Measurements from ENCODE around the gene PUSL1. TPM values are rescaled to one million over a fixed set of nuclear protein-coding genes. Genes with fewer than 3 reads are reported as not detected.

The PUSL1 gene
- total and polyA plus RNA-seq, 2 donors (not counting 3 experiments of a cell fraction or from before 2014, with no cell fraction given) = 18.8 to 27.3 TPM

DNA sequence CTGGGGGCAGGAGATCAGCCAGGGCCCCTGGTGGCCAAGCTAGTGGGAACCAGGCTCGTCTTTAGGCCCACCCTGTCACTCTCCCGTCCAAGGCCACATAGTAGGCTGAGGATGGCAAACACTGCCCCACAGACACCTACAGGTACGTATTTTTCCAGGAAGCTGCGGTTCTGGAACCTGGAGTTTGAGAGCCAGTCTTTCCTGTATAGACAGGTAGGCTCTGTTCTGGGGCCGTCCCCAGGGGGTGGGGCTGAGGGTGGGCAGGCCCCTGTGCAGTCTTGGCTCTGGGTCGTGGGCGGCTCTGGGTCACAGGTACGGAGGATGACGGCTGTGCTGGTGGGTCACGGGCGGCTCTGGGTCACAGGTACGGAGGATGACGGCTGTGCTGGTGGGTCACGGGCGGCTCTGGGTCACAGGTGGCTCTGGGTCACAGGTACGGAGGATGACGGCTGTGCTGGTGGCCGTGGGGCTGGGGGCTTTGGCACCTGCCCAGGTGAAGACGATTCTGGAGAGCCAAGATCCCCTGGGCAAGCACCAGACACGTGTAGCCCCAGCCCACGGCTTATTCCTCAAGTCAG is 2.2 kb downstream of the PUSL1 start:
- TF ChIP-seq JUN (IDR thresholded peaks at IDR 0.05; ENCODE audit: borderline replicate concordance, insufficient read depth, insufficient read length, low read depth) (no peak), EZH2 (IDR thresholded peaks at IDR 0.05; ENCODE audit: borderline replicate concordance, low read depth, low read length, severe bottlenecking) (no peak), GATA2 (IDR thresholded peaks at IDR 0.05; ENCODE audit: insufficient read depth, insufficient read length, low read depth, low read length) (no peak), POLR2A (IDR thresholded peaks at IDR 0.05; ENCODE audit: low read depth, low read length) (no peak), MYC (IDR thresholded peaks at IDR 0.05; ENCODE audit: low read depth, low read length) (no peak), POLR2AphosphoS5 (IDR thresholded peaks at IDR 0.05; ENCODE audit: insufficient read depth, low read depth, low read length) (no peak), FOS (IDR thresholded peaks at IDR 0.05; ENCODE audit: borderline replicate concordance, insufficient read depth, low read length) (no peak)
- TF ChIP-seq, protein P1, sequence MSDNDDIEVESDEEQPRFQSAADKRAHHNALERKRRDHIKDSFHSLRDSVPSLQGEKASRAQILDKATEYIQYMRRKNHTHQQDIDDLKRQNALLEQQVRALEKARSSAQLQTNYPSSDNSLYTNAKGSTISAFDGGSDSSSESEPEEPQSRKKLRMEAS (IDR thresholded peaks at IDR 0.05; ENCODE audit: insufficient read depth, insufficient read length) = no peak
- TF ChIP-seq, protein P2, sequence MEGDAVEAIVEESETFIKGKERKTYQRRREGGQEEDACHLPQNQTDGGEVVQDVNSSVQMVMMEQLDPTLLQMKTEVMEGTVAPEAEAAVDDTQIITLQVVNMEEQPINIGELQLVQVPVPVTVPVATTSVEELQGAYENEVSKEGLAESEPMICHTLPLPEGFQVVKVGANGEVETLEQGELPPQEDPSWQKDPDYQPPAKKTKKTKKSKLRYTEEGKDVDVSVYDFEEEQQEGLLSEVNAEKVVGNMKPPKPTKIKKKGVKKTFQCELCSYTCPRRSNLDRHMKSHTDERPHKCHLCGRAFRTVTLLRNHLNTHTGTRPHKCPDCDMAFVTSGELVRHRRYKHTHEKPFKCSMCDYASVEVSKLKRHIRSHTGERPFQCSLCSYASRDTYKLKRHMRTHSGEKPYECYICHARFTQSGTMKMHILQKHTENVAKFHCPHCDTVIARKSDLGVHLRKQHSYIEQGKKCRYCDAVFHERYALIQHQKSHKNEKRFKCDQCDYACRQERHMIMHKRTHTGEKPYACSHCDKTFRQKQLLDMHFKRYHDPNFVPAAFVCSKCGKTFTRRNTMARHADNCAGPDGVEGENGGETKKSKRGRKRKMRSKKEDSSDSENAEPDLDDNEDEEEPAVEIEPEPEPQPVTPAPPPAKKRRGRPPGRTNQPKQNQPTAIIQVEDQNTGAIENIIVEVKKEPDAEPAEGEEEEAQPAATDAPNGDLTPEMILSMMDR (IDR thresholded peaks at IDR 0.05; ENCODE audit: extremely low read depth in 1 of 2, insufficient read depth in 1 of 2, low read depth in 1 of 2, low read length in 2 of 2) = no peak
- DNase-seq (ENCODE audit: low read depth, low spot score) (no peak), FAIRE-seq (no peak)
- POLR2A ChIA-PET = no interaction called here
- Histone ChIP-seq H2AFZ (ENCODE audit: low read depth, low read length) (no peak overlapping the region), H3K27ac (ENCODE audit: insufficient read depth, low read depth, low read length) (no peak overlapping the region), H4K20me1 (replicated peaks; ENCODE audit: control insufficient read depth, extremely low read depth, insufficient read depth, low read length) (no peaks in the 10 kb centered on the region), H3K27me3 (ENCODE audit: control insufficient read depth in 2 of 2, insufficient read depth in 2 of 2, low read length in 2 of 2) (no peaks in the 10 kb centered on the region), H3K4me1 (ENCODE audit: control insufficient read depth, extremely low read depth, insufficient read depth, low read length) (peaks cover 13% of the 10 kb centered on the region), H3K9me3 (replicated peaks; ENCODE audit: control insufficient read depth, insufficient read depth, low read length) (no peaks in the 10 kb centered on the region), H3K36me3 (ENCODE audit: control insufficient read depth in 2 of 2, extremely low read depth in 1 of 2, insufficient read depth in 2 of 2, low read length in 2 of 2) (peaks cover 0 to 41% of the 10 kb centered on the region in 2 experiments), H3K4me2 (ENCODE audit: insufficient read depth, low read length) (no peak overlapping the region), H3K9ac (replicated peaks; ENCODE audit: extremely low read depth, insufficient read depth, low read length) (no peak overlapping the region), H3K9me1 (replicated peaks; ENCODE audit: control insufficient read depth, extremely low read depth, insufficient read depth, low read length) (no peaks in the 10 kb centered on the region), H3K79me2 (ENCODE audit: control insufficient read depth, insufficient read depth, low read length) (peaks cover 1% of the 10 kb centered on the region), H3K4me3 (replicated peaks in 1 of 3; ENCODE audit: insufficient read depth in 1 of 3, low read depth in 1 of 3, low read length in 3 of 3) (no peak overlapping the region)
- intact Hi-C loops (cut with micrococcal nuclease) = no loop called here
- BruUV-seq (replicated peaks) = no TSS peak
- dilution Hi-C loops (cut with MboI; ENCODE audit: extremely low pct_ligation_motif_present, low sequenced_read_pairs) = no loop called here
- CTCF ChIA-PET = no interaction called here
